Naive thymus-derived CD8-positive, alpha-beta T cell (primary cell): ENCODE results near the gene AHDC1. TPM values are rescaled to one million over a fixed set of nuclear protein-coding genes. Genes with fewer than 3 reads are reported as not detected.

Experiments used
- ATAC-seq, 2 donors: fragments of 150-1000 bp; cut with Tn5 transposase in 1 of 2; sonication (Bioruptor Pico), chemical (Tn5 transposase) in 1 of 2; 1 replicate in 1 of 2; 2 replicates in 1 of 2; pipeline ENCODE4 v1.10.0; 2021; ENCODE audit warnings: mild to moderate bottlenecking in 2 of 2, moderate library complexity in 2 of 2
- POLR2A ChIA-PET: fragments of 350-600 bp; sonication (Branson Sonifier 250); formaldehyde crosslinking; loops from one replicate; lab custom pipeline; 2021; ENCODE audit warnings: antibody characterized with exemption; lab: Charles Lee
- DNase-seq, 10 donors: peaks; one replicate each; pipeline versions ENCODE4 v3.0.0 to v3.0.0-alpha.2; 2020 to 2022
- H3K27ac Mint-ChIP-seq, 10 donors: one replicate each; pipeline ENCODE4 v1.8.0; 2020 to 2022; ENCODE audit warnings: mild to moderate bottlenecking in 10 of 10, mixed read lengths in 10 of 10, moderate library complexity in 4 of 10, inconsistent platforms in 1 of 10
- H3K27me3 Mint-ChIP-seq, 5 donors: one replicate each; pipeline ENCODE4 v1.8.0; 2021 to 2022; ENCODE audit warnings: mixed read lengths in 5 of 5
- H3K36me3 Mint-ChIP-seq, 3 donors: one replicate each; pipeline ENCODE4 v1.8.0; 2020 to 2022; ENCODE audit warnings: mixed read lengths in 3 of 3, mild to moderate bottlenecking in 2 of 3, inconsistent platforms in 1 of 3
- H3K4me1 Mint-ChIP-seq, 4 donors: one replicate each; pipeline ENCODE4 v1.8.0; 2021 to 2022; ENCODE audit warnings: mixed read lengths in 4 of 4
- H3K4me3 Mint-ChIP-seq, 10 donors: one replicate each; pipeline ENCODE4 v1.8.0; 2020 to 2022; ENCODE audit warnings: mild to moderate bottlenecking in 10 of 10, mixed read lengths in 10 of 10, moderate library complexity in 6 of 10, inconsistent platforms in 1 of 10
- H3K9me3 Mint-ChIP-seq, 9 donors: one replicate each; pipeline ENCODE4 v1.8.0; 2020 to 2022; ENCODE audit warnings: mixed read lengths in 9 of 9, mild to moderate bottlenecking in 3 of 9, inconsistent platforms in 1 of 9, moderate library complexity in 1 of 9
- polyA plus RNA-seq, 3 donors: library from polyadenylated mRNA; unstranded; fragments of 300-500 nt; fragmentation: Illumina TruSeq; gene quantifications; one replicate each; pipeline ENCODE4 v1.2.3, GENCODE V29; 2021
- total RNA-seq, 8 experiments: library from RNA in 2 of 8; stranded (reverse) in 2 of 8; gene quantifications; one replicate each; pipeline ENCODE4 v1.2.3 and lab custom pipeline; 2021 to 2026

AHDC1 gene
- total RNA-seq (10 to 100 TPM; 19.6 to 24.7 TPM), polyA plus RNA-seq (1 to 10 TPM in 2 of 3 donors, under 1 TPM in 1; 0.57 to 2.4 (median 1.0) TPM), total RNA-seq (lab: John Stamatoyannopoulos, UW) (6.9 to 20.4 (median 13.3) reads per million in 6 experiments)

GRCh38 chr1:27603681-27604578 lies at the start of gene AHDC1:
TSS of gene AHDC1 (minus strand) at chr1:27604144. CDS start at chr1:27552115, 52,029 bp downstream.
- H3K36me3 Mint-ChIP-seq: no peaks in the 10 kb centered on the region
- H3K27me3 Mint-ChIP-seq: no peaks in the 10 kb centered on the region
- DNase-seq (peak; percentile 85 to 95 (median 90)), ATAC-seq (peak; percentile 85 to 87)
- no peaks in the 10 kb centered on the region for H3K9me3 Mint-ChIP-seq
- POLR2A ChIA-PET: interaction anchor here (0.6 to 17.1 kb wide), 17 partner anchors 10 to 271 kb away, joined by 3 to 263 read pairs (median 5); partner anchors contain the start of gene WASF2
- H3K4me3 Mint-ChIP-seq: peak within 1 kb of the TSS; percentile 89 to 96 (median 92)
- H3K4me1 Mint-ChIP-seq: peaks cover 26 to 55% (median 37%) of the 10 kb centered on the region in 4 donors
- peak within 1 kb of the TSS; percentile 73 to 98 (median 91) for H3K27ac Mint-ChIP-seq

DNA sequence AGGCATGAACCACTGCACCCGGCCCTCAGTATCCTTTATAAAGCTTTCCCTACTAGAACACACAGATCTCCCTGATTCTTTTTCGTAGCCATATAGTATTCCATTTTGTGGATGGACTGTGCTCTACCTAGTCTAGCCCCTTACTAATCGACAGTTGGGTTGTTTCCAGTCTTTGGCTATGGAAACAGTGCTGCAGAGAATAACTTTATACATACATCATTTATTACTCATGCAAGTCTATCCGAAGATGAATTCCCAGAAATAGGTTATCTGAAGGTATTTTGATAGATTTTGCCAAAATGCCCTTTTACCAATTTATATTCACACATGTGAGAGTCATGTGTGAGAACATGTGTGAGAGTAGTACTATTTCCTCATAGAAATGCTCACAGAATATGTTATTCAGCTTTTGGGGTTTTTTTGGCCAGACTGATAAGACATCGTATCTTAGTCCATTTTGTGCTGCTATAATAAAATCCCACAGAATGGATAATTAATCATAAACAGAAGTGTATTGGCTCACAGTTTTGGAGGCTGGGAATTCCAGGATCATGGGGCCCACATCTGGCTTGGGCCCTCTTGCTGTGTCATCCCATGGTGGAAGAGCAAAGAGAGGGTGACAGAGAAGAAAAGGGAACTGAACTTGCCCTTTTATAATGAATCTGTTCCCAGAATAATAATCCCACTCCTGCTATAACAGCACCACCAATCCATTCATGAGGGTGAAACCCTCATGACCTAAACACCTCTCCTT lies 48.3 kb upstream of the AHDC1 start:
- POLR2A ChIA-PET: interaction anchor here (1.7 kb wide), 1 partner anchor 11 kb away, joined by 4 read pairs; no protein-coding TSS in a partner anchor
- Mint-ChIP-seq H3K27me3 (no peaks in the 10 kb centered on the region), H3K4me3 (no peak overlapping the region), H3K9me3 (no peaks in the 10 kb centered on the region), H3K4me1 (peaks cover 12 to 27% (median 17%) of the 10 kb centered on the region in 4 donors), H3K36me3 (no peaks in the 10 kb centered on the region), H3K27ac (peak overlapping the region in 2 of 10 donors; percentile 12 to 54)
- DNase-seq (no peak), ATAC-seq (no peak)

DNA sequence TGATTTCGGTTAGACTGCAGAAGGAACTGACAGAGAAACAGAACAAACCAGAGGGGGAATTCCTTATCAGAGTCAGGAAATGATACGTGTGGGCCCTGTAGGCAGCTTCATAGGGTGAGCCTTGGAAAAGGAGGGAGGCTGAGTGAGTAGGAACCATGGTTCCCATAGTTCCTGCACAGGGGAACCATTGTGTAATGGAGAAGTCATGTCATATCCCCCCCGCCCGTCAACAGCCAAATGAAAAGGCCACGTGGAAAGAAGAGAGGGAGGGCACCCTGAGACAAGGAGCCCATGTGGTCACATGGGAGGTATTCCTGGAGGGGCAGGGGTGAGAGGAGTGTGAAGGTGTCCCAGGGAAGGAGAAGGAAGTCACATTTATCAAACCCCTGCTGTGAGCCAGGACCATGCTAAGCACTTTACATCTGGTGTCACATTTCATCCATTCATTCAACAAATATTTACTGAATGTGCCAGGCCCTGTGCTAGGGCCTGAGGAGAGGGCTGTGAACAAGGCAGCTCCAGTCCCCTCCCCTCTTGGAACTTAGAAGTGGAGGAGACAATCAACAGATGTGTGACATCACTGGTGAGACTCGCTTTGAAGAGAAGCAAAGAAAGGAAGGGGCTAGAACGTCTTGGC lies 46.7 kb upstream of the AHDC1 start:
- ATAC-seq (no peak), DNase-seq (no peak)
- no peak overlapping the region for H3K4me3 Mint-ChIP-seq
- no peaks in the 10 kb centered on the region for H3K27me3 Mint-ChIP-seq
- H3K9me3 Mint-ChIP-seq: no peaks in the 10 kb centered on the region
- POLR2A ChIA-PET: interaction anchor here (0.8 to 2.0 kb wide), 3 partner anchors 10 to 34 kb away, joined by 3 to 14 read pairs (median 6); no protein-coding TSS in a partner anchor
- peaks cover 16 to 35% (median 20%) of the 10 kb centered on the region in 4 donors for H3K4me1 Mint-ChIP-seq
- H3K36me3 Mint-ChIP-seq: no peaks in the 10 kb centered on the region
- H3K27ac Mint-ChIP-seq: peak overlapping the region in 9 of 10 donors; percentile 6 to 89 (median 72)

DNA sequence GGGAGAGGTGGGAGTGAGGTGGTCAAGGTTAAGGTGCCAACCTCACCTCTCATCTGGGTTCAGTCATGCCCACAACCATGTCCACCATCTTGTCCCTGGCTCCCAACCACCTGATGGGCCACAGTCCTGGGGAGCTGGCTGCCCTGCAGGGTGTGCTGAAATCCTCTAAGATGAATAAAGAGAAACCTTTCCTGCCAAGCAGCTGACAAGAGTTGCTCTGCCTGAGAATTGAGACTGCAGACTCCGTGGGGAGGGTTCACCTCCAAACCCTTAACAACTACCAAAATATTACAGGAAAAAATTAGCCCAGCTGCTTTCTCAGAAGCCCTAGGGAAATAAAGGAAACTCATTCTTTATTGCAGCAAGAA lies 46.2 kb upstream of the AHDC1 start:
- Mint-ChIP-seq H3K27ac (peak overlapping the region in 4 of 10 donors; percentile 34 to 89 (median 72)), H3K36me3 (no peaks in the 10 kb centered on the region), H3K4me3 (no peak overlapping the region), H3K27me3 (no peaks in the 10 kb centered on the region), H3K4me1 (peaks cover 13 to 35% (median 18%) of the 10 kb centered on the region in 4 donors), H3K9me3 (no peaks in the 10 kb centered on the region)
- POLR2A ChIA-PET: interaction anchor here (0.8 to 2.0 kb wide), 4 partner anchors 10 to 36 kb away, joined by 3 to 14 read pairs (median 5); no protein-coding TSS in a partner anchor
- ATAC-seq: no peak
- DNase-seq: no peak

- ATAC-seq (no peak), DNase-seq (no peak)
- POLR2A ChIA-PET: interaction anchor here (0.6 to 2.0 kb wide), 6 partner anchors 10 to 1004 kb away, joined by 3 to 14 read pairs (median 4); no protein-coding TSS in a partner anchor
- Mint-ChIP-seq H3K4me3 (no peak overlapping the region), H3K27ac (no peak overlapping the region), H3K36me3 (no peaks in the 10 kb centered on the region), H3K9me3 (no peaks in the 10 kb centered on the region), H3K4me1 (peaks cover 14 to 36% (median 18%) of the 10 kb centered on the region in 4 donors), H3K27me3 (no peaks in the 10 kb centered on the region)
These were observed 45.3 kb upstream of the AHDC1 start for GRCh38 chr1:27649306-27649635.

GRCh38 chr1:27648602-27649305 lies 44.8 kb upstream of the AHDC1 start:
- POLR2A ChIA-PET: interaction anchor here (0.6 to 1.6 kb wide), 6 partner anchors 9 to 1004 kb away, joined by 3 to 4 read pairs (median 4); no protein-coding TSS in a partner anchor
- no peaks in the 10 kb centered on the region for H3K9me3 Mint-ChIP-seq
- H3K4me1 Mint-ChIP-seq: peaks cover 18 to 41% (median 23%) of the 10 kb centered on the region in 4 donors
- H3K27ac Mint-ChIP-seq: no peak overlapping the region
- H3K27me3 Mint-ChIP-seq: no peaks in the 10 kb centered on the region
- ATAC-seq: no peak
- DNase-seq: no peak
- no peaks in the 10 kb centered on the region for H3K36me3 Mint-ChIP-seq
- no peak overlapping the region for H3K4me3 Mint-ChIP-seq

- H3K27me3 Mint-ChIP-seq: no peaks in the 10 kb centered on the region
- POLR2A ChIA-PET: interaction anchor here (0.7 to 5.0 kb wide), 2 partner anchors 14 to 96 kb away, joined by 4 to 65 read pairs; no protein-coding TSS in a partner anchor
- peak overlapping the region in 4 of 10 donors; percentile 2 to 40 (median 21) for H3K27ac Mint-ChIP-seq
- no peak overlapping the region for H3K4me3 Mint-ChIP-seq
- H3K36me3 Mint-ChIP-seq: no peaks in the 10 kb centered on the region
- DNase-seq: no peak
- no peak for ATAC-seq
- peaks cover 21 to 47% (median 29%) of the 10 kb centered on the region in 4 donors for H3K4me1 Mint-ChIP-seq
- H3K9me3 Mint-ChIP-seq: no peaks in the 10 kb centered on the region
These were observed 43.4 kb upstream of the AHDC1 start for GRCh38 chr1:27647328-27647727.

DNA sequence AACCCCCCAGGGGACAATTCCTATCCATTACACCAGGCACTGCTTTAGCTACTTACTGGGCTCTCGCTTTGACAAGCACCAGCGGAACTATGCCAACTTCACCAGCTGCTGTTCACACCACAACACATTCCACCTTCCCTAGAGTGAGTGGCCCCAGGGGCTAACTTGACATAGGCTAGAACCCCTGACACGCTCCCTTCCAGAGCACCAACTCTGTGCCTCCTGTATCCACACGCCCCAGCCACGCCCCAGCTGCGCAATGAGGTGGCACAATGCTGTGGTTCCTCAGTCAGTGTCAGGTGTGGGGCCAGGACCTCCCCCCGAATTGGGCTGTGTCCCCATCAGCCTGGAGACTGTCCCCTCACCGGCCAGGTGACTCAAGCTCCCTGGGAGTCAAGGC lies 42.7 kb upstream of the AHDC1 start:
- Mint-ChIP-seq H3K4me1 (peaks cover 21 to 41% (median 29%) of the 10 kb centered on the region in 4 donors), H3K36me3 (no peaks in the 10 kb centered on the region), H3K9me3 (no peaks in the 10 kb centered on the region), H3K27ac (peak overlapping the region in 1 of 10 donors; percentile 40), H3K4me3 (peak overlapping the region in 1 of 10 donors; percentile 3), H3K27me3 (no peaks in the 10 kb centered on the region)
- DNase-seq: no peak
- ATAC-seq: no peak
- POLR2A ChIA-PET: interaction anchor here (0.9 to 5.0 kb wide), 2 partner anchors 11 to 15 kb away, joined by 3 to 65 read pairs; no protein-coding TSS in a partner anchor

- POLR2A ChIA-PET: interaction anchor here (0.6 to 5.0 kb wide), 7 partner anchors 10 to 28 kb away, joined by 3 to 65 read pairs (median 4); no protein-coding TSS in a partner anchor
- Mint-ChIP-seq H3K36me3 (no peaks in the 10 kb centered on the region), H3K27me3 (no peaks in the 10 kb centered on the region), H3K4me3 (no peak overlapping the region), H3K27ac (peak overlapping the region in 2 of 10 donors; percentile 9 to 43), H3K9me3 (no peaks in the 10 kb centered on the region), H3K4me1 (peaks cover 14 to 30% (median 21%) of the 10 kb centered on the region in 4 donors)
- ATAC-seq (no peak), DNase-seq (no peak)
These were observed 41.1 kb upstream of the AHDC1 start for GRCh38 chr1:27645071-27645415.

DNA sequence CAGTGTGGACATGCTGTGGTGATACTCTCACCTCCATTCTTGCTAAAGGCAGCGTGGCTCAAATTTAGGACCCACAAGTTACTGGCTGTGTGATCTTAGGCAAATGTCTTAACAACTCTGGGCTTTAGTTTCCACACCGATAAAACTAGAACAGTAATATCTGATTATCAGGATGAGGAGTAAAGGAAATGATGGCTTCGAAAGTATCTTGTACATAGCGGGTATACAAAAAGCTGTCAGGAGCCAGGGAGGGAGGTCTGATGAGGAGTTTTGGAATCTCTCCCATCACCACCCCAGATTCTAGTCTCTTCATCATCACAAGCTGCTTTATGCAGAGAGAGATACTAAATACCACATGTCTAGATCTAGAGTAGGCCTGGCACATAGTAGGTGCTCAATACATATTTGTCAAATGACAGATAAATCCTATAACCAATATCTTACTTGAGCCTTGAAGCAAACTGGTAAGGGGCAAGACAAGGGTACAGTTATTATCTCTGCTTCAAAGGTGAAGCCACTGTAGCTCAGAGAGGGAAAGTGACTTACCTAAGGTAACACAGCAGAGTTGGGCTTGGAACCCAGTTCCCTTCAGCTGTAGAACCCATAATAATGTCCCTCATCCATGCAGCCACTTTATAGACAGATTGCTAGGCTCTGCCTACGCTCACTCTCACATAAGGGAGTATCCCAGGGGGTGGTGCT lies 40.6 kb upstream of the AHDC1 start:
- POLR2A ChIA-PET: interaction anchor here (0.6 to 5.0 kb wide), 10 partner anchors 10 to 36 kb away, joined by 3 to 65 read pairs (median 4); no protein-coding TSS in a partner anchor
- no peak for DNase-seq

More for the DNA sequence above, 40.6 kb upstream of the AHDC1 start:
- no peak for ATAC-seq
- no peak overlapping the region for H3K4me3 Mint-ChIP-seq
- no peaks in the 10 kb centered on the region for H3K36me3 Mint-ChIP-seq
- no peaks in the 10 kb centered on the region for H3K9me3 Mint-ChIP-seq
- peak overlapping the region; percentile 25 to 89 (median 73) for H3K27ac Mint-ChIP-seq
- no peaks in the 10 kb centered on the region for H3K27me3 Mint-ChIP-seq
- peaks cover 14 to 30% (median 20%) of the 10 kb centered on the region in 4 donors for H3K4me1 Mint-ChIP-seq
